Suprapubic skin (tissue), 4 donors: ENCODE results near the gene NFKBIB.

ENCODE experiments used
- POLR2A ChIP-seq, 2 donors: fragments of 450-650 bp; IDR thresholded peaks; one replicate each; pipeline ENCODE4 v1.6.1; 2017; ENCODE audit warnings: antibody characterized with exemption in 2 of 2, mild to moderate bottlenecking in 2 of 2, moderate library complexity in 2 of 2
- POLR2AphosphoS5 ChIP-seq, 3 donors: sonication (generic); formaldehyde crosslinking; IDR thresholded peaks; one replicate each; pipeline ENCODE4 v1.6.1; 2017; ENCODE audit warnings: antibody characterized with exemption in 3 of 3
- TF ChIP-seq, protein P1 (sequence below), 2 donors: fragments of 200-600 bp in 1 of 2; fragments of 450-650 bp in 1 of 2; sonication (generic) in 1 of 2; IDR thresholded peaks; one replicate each; pipeline ENCODE4 v1.5.1; 2016 to 2019; ENCODE audit warnings: antibody characterized with exemption in 2 of 2, mild to moderate bottlenecking in 1 of 2, moderate library complexity in 1 of 2

DNA sequence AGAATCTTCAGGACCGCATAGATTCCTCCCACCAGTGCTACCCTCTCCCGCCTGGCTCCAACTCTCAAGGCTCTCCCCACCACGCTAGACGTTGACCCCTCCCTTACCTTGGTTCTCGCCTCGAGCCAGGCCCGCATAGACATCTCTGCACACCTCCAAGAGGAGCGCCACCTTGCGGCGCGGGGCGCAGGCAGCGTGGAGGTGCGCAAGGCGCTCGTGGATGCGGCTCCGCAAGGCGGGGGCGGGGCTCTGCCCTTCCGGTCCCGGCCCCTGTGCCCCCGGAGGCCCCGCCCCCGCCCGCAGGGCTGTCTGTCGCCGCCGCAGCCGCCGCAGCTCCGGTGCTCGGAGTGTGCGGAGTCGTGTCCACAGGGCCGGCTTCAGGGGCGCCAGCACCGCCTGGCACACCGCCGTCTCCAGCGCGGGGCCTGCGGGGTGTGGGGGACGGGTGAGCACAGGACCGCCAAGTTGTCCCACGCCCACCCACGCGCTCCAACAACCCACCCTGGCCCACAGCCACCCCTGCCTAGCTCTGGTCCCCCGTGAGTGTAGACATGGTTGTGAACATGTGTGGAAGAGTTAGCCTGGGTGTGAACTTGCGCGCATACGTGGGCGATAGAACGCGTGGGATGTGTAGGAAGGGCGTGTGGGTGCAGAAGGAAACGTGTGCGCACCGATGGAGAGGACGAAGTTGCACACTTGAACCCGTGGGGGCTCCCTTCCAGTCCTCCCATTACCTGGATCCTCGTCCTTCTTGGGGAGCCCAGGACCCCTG lies 29.7 kb upstream of the NFKBIB start:
- TF ChIP-seq, protein P1, sequence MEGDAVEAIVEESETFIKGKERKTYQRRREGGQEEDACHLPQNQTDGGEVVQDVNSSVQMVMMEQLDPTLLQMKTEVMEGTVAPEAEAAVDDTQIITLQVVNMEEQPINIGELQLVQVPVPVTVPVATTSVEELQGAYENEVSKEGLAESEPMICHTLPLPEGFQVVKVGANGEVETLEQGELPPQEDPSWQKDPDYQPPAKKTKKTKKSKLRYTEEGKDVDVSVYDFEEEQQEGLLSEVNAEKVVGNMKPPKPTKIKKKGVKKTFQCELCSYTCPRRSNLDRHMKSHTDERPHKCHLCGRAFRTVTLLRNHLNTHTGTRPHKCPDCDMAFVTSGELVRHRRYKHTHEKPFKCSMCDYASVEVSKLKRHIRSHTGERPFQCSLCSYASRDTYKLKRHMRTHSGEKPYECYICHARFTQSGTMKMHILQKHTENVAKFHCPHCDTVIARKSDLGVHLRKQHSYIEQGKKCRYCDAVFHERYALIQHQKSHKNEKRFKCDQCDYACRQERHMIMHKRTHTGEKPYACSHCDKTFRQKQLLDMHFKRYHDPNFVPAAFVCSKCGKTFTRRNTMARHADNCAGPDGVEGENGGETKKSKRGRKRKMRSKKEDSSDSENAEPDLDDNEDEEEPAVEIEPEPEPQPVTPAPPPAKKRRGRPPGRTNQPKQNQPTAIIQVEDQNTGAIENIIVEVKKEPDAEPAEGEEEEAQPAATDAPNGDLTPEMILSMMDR (IDR thresholded peaks at IDR 0.05), result peak; percentile 39 to 92
- no peak for TF ChIP-seq POLR2A (IDR thresholded peaks at IDR 0.05)
- TF ChIP-seq POLR2AphosphoS5 (IDR thresholded peaks at IDR 0.05), result peak in 1 of 3 donors; percentile 40
